ENCODE results near the gene ZNF124.

GRCh38 chr1:247172996-247173395 lies 1.2 kb upstream of the ZNF124 start:
- TF ChIP-seq POLR2A (IDR thresholded peaks at IDR 0.05; ENCODE audit: low read depth, low read length), result no peak
- TF ChIP-seq SPI1 (IDR thresholded peaks at IDR 0.05; ENCODE audit: low read depth, low read length), result no peak
- no peak for TF ChIP-seq POLR2AphosphoS5 (IDR thresholded peaks at IDR 0.05; ENCODE audit: low read depth, low read length)
- no peak for TF ChIP-seq TAF1 (IDR thresholded peaks at IDR 0.05; ENCODE audit: low read depth, low read length)
